Inflammatory macrophage (primary cell): ENCODE data around the gene RAB1A.
A peak's percentile ranks its signal among the peaks of the same experiment; 100 is the strongest.

Source experiments
- DNase-seq, 2 donors: peaks; one replicate each; pipeline ENCODE4 v3.0.0-alpha.2; 2020 to 2022

Gene RAB1A

DNA sequence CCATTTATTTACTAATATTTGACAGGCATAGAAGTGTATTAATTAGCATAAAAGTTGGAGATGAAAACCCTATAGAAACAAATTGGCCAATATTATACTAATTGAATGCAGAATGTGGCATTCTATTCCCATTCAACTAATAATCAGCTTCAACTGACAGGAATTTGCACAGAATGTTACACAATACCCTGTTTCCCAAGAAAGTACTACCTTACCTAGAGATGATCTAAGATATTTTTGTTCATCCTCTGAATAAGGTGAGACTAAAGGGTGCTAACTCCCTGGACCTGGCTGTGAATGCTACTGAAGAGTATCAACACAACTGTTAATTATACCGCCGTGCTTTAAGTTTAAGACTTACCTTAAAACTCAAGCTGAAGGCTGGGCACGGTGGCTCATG is 44.8 kb downstream of the RAB1A start:
- no peak for DNase-seq

DNA sequence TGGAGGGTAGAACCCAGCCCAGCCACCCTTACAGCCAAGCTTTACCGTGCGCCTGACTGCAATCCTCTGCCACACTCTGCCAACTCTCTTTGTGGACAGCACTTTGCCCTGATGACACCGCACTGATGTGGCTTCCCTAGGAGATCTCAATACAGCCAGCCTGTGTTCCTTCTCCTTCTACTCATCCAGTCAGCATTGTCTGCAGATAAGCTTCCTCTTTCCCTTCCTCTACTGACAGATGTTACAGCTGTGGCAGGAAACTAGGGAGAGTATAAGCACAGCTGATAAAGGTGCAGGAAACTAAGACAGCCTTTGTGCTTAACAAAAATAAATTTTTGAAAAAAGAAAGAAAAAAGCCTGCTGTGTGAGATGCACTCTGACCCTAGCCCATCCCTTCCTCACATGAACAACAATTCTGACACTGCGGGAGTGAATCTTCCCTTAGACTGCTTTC is 48.6 kb downstream of the RAB1A start:
- DNase-seq = peak; percentile 65 to 70

DNA sequence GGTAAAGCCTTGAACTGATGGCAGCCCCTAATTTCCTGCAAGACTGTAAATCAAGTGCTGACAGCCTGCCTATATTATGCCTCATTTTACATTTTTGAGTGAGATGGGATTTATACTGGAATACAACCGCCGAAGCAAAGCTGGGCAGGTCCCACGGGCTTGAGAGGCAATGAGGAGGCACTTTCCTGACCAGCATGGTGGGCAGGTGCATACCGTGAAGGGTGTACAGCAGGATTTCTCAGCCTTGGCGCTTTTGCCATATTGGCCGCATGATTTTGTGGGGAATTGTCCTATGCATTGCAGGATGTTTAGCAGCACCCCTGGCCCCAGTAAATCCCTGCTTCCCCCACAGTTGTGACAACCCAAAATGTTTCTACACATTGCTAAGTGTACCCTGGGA is 50.9 kb downstream of the RAB1A start:
- no peak for DNase-seq

- no peak for DNase-seq
These were observed 52.0 kb downstream of the RAB1A start for GRCh38 chr2:65077898-65078297.

GRCh38 chr2:65076345-65076710 is 53.6 kb downstream of the RAB1A start:
- DNase-seq = no peak

DNA sequence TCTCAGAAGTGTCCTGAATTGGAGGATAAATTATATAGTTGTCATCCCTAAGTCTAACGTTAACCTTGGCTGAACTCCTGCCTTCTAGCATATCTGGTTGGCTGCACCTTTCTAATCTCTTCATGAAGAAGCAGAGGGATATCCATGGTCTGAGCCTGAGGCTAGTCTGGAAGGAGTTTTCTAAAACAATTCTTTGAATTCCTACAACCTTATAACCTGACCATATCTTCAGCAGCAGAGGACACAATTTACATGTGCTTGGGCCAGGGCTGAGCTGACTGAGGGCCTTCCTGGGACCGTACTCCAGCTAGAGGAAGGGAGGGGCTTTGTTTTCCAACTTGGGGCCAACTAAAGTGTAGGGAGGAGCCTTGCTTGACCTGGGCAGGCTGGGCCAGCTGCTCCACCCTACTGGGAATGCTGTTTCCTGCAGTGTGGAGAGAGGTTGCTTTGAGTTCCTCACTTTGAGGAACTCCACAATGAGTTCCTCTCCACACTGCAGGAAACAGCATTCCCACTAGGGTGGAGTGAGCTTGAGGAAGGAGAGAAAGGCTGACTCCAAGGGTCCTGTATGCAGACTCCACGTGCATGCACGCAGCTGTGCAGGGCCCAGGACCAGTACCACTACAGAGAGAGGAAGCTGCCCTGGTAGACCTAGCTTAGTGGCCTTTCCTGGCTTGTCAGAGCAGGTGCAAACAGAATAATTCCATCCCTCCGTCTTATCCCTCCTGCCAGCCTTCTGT is 54.1 kb downstream of the RAB1A start:
- no peak for DNase-seq

DNA sequence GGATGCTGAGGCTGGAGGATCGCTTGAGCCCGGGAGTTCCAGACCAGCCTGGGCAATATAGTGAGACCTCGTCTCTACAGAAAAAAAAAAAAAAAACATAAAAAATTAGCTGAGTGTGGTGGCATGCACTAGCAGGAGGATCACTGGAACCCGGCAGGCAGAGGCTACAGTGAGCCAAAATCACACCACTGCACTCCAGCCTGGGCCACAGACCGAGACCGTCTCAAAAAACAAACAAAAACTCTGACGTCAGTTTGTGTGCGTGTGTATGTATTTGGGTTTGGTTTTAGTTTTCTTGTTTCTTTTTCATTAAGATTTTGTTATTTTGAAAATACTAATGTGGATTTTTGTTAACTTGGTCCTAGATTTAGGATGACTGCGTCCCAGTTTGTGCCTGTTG is 54.7 kb downstream of the RAB1A start:
- no peak for DNase-seq

DNA sequence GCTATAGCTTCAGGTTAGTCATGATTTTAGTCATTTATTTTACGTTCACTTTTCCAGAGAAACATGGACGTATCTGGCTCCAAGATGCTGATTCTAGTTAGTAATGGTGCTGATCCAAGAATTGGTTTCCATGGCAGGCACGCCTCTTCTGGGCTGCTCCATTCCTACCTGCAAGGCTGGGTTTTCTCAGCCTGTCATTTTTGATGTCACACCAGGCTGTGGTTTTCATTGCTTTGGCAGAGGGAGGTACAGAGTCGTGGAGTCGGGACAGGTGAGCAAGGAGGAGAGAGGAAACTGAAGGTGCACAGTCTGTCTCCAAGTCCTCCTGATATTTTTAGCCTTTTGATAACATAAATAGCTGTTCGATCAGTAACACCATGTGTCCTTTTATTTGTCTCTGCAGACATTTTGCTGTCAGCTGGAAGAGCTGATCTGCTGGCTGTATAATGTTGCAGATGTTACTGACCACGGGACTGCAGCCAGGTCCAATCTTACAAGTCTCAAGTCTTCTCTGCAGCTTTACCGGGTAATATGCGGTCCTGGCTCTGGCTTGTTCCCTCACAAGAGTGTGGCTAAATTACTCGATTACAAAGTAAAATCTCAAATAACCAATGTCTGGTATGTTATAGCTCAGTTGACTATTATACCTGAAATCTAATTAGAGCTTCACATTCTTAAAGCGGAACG is 55.9 kb downstream of the RAB1A start:
- no peak for DNase-seq

DNA sequence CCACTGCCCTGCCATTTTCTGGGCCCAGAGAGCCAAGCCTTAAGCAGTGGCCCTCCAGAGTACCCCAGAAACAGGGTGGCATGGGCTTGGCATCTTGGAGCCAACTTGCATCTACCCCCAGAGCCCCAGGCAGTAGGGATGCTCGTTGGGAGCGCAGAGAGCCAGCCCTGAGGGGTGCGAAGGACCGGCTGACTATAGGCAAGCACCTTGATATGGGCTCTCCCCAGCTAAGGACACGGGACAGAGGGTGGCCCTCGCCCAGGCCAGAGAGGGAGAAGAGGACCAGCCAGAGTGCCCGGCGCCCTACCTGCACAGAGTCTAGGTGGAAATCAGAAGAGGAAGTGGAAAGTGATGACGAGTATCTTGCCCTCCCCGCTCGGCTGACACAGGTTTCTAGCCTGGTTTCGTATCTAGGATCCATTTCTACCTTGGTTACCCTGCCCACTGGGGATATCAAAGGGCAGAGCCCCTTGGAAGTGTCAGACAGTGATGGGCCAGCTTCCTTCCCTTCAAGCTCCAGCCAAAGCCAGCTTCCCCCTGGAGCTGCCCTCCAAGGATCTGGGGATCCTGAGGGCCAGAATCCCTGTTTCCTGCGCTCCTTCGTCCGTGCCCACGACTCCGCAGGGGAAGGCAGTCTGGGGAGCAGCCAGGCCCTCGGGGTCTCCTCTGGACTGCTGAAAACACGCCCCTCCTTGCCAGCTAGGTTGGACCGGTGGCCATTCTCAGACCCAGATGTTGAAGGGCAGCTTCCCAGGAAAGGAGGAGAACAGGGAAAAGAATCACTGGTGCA is 57.5 kb downstream of the RAB1A start:
- DNase-seq = no peak

- no peak for DNase-seq
These were observed 58.3 kb downstream of the RAB1A start for GRCh38 chr2:65071499-65072180.

DNA sequence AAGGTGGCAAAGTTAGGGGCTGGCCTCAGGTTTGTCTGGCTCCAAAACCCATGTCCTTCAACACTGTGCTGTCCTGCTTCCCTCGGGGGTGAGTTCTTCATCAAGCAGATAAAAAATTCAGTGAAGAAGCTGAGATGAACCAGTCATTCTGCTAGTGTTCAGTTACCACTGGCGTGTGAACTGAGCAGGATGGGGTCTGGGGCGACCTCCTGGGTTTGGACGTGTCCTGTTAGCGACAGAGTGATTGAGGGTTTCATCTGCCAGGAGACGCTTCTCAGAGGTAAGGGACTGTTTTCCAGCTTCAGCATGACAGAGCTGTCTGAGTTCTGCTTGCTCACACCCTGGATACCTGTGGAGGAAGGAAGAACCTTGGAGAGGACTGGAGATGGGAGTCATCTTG is 59.0 kb downstream of the RAB1A start:
- no peak for DNase-seq

DNA sequence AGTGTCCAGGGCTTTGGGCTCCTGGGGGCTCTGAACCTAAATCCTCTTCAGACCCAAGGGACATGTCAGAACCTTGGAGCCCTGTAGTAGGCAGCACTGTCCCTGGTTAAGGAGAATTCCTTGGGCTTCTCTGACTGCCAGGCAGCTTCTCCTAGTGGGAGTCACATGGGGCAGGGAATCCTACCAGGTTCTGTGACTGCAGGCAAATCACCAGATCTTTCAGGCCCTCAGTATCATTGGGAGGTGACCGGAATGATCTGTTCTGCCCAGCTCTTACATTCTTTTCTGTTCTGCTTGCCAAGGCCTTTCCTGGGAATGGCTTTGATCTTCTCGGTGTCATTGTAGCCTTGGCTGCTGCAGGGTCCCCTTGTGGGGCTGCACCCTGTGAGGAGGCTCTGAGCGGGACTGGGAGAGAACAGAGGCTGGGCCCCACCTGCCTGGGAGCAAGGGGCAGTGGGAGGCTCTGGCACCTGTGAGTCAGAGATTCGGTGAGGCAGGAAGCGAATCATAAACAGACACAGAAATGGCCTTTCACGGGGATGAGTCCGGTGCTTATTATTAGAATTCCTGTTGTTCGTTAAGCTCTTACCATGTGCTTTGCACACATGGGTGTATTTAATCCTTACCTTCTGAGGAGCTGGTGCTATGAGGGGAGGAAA is 59.6 kb downstream of the RAB1A start:
- DNase-seq = no peak

- DNase-seq = no peak
These were observed 60.5 kb downstream of the RAB1A start for GRCh38 chr2:65069439-65069824.

- no peak for DNase-seq
These were observed 61.9 kb downstream of the RAB1A start for GRCh38 chr2:65067806-65068553.

DNA sequence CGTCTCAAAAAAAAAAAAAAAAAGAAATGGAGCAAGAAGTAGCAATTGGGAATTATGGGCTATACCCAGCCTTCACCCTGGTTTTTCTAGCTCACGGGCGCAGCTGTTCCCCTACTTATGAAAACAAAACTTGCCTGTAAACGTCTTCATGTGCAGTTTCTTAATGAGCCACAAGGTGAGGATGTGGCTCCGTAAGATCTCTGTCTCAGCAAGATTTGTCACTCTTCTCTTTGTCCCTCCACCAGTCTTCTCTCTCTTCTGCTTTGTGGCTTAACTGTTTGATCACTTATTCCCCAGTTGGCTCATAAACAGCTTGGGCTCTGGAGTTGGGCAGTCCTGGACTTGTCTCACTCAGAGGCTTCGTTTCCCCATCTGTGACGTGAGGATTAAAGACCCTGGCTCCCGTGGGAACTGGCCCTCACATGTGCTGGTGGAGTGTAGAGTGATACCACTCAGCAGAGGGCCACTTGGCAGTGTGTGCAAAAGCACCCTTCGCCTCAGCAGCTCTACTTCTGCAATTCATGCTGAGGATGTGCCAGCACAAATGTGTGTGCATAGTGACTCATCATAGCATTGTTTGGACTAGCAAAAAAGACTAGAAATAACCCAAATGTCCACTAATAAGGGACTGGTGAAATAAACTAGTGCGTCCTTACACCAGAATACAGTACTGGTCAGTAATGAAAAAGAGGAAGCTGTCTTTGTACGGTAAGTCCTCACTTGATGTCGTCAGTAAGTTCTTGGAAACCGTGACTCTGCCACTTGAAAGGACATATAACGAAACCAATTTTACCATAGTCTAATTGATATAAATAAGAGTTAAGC is 65.0 kb downstream of the RAB1A start:
- peak; percentile 92 to 96 for DNase-seq

DNA sequence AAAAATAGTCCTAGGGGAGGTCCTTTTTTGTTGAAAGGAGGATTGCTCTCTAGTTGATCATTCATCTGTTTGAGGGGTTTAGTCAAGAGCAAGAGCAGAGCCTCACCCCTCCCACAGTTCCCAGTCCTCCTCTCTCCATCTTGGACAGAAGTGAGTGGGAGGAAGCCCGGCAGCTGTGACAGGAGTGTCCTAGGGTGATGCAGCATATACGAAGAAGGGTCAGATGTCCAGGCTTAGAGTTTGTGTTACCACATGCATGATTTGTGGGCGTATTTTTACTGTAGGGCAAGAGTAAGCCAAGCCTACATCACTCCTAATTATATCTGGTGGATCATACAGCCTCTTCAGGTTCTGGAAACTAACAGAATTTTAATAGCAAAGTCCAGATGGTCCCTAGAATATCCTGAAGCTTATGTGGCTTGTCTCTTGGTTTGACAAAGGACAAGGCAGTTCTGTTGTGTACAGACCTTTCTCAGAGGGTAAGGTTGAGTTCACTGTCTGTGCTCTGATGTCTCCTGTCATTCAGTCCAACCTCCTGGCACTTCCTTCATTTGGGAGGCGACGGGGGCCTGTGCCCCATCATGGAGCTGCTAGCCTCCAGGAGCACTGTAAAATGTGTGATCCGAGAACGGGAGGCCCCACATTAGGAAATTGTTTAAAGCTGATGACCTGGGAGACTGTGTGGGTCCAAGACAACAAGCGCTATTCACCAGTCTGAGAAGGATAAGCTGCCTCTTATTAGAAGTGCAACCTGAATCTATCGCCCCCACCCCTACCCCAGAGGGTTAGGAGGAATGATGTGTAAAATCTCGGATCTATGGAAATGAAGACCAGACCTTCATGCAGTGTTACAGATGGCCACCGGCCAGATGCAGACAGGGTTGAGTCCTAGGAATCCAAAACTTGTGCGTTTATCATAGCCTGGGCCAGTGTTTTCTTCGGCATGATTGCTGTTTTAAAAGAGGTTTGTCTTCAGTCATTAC is 66.8 kb downstream of the RAB1A start:
- DNase-seq = peak; percentile 87 to 91

DNA sequence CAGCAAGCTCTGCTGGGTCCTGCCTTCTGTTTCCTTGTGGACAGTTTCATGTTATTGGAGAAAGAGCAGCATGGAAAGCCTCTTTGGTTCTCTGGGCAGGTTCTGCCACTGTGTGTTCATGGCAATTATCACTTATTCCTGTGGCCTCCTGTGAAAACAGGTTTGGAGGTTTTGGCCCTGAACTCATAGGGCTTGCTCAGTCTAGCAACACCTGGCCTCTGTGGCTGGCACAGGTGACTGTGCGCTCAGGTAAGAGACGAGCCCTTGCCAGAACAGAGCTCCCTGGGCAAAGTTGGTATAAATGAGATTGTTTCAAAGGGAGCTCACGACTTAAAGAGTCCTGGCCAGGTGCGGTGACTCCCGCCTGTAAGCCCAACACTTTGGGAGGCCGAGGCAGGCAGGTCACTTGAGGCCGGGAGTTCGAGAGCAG is 68.0 kb downstream of the RAB1A start:
- no peak for DNase-seq

DNA sequence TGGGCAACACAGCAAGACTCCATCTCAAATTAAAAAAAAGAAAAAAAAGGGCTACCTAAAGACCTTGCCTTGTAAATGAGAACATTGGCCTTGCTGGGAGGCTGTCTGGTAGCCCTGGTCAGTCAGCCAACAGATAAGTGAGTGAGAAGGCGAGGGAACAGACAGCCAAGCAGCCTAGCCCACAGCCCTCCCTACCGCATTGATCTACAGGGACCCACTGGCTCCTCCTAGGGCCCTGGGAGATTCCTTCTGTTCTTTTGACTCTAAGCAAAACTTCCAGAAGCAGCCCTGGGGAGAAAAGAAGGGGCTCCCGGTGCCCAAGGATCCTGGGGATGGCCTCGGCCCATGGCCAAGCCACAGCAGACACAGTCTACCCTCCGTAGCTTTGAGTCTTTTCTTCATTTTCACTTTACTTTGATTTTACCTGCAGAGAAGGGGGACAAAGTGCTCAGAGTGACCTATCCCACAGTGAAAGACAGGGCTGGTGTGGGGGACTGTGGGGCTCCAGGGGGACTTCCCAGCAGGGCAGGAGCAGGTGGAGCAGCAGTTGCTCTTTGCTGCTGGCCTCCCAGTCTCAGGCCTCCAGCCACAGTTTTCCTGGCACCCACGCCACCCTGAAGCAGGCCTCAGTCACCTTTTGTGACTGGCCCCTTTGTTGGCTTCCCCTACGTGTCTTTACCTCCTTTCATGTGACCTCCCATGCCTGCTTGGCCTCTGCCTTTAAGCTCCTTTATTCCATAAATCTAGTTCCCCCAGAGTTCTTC is 68.6 kb downstream of the RAB1A start:
- DNase-seq = no peak

GRCh38 chr2:65059071-65059470 is 70.8 kb downstream of the RAB1A start:
- no peak for DNase-seq
